Measurements from ENCODE around the gene NUP188.

NUP188 gene

GRCh38 chr9:129038109-129038852 is 90.8 kb downstream of the NUP188 start:
- Histone ChIP-seq H3K36me3 (replicated peaks) (peaks cover 20% of the 10 kb centered on the region), H3K27me3 (replicated peaks) (no peaks in the 10 kb centered on the region), H3K4me3 (ENCODE audit: low read depth, low read length) (peak overlapping the region; percentile 3), H3K27ac (no peak overlapping the region)
- no peak for DNase-seq
- no peak for TF ChIP-seq CTCF (IDR thresholded peaks at IDR 0.05; ENCODE audit: low read depth, low read length, missing control alignments)
- in situ Hi-C loops (cut with HindIII; ENCODE audit: low pct_ligation_motif_present, low sequenced_read_pairs): no loop called here

GRCh38 chr9:129040113-129040643 is 92.7 kb downstream of the NUP188 start:
- H3K27me3 ChIP-seq (replicated peaks): no peaks in the 10 kb centered on the region
- no peak overlapping the region for H3K27ac ChIP-seq
- in situ Hi-C loops (cut with HindIII; ENCODE audit: low pct_ligation_motif_present, low sequenced_read_pairs): no loop called here
- DNase-seq: no peak
- no peak overlapping the region for H3K4me3 ChIP-seq (ENCODE audit: low read depth, low read length)
- TF ChIP-seq CTCF (IDR thresholded peaks at IDR 0.05; ENCODE audit: low read depth, low read length, missing control alignments): no peak
- H3K36me3 ChIP-seq (replicated peaks): peaks cover 26% of the 10 kb centered on the region

- H3K27ac ChIP-seq: no peak overlapping the region
- no peak for DNase-seq
- no peak overlapping the region for H3K4me3 ChIP-seq (ENCODE audit: low read depth, low read length)
- in situ Hi-C loops (cut with HindIII; ENCODE audit: low pct_ligation_motif_present, low sequenced_read_pairs): no loop called here
- no peaks in the 10 kb centered on the region for H3K27me3 ChIP-seq (replicated peaks)
- TF ChIP-seq CTCF (IDR thresholded peaks at IDR 0.05; ENCODE audit: low read depth, low read length, missing control alignments): no peak
- H3K36me3 ChIP-seq (replicated peaks): peaks cover 29% of the 10 kb centered on the region
Measured at GRCh38 chr9:129042016-129042415, 94.5 kb downstream of the NUP188 start.

GRCh38 chr9:129052592-129052991 is 105.1 kb downstream of the NUP188 start:
- in situ Hi-C loops (cut with HindIII; ENCODE audit: low pct_ligation_motif_present, low sequenced_read_pairs): no loop called here
- TF ChIP-seq CTCF (IDR thresholded peaks at IDR 0.05; ENCODE audit: low read depth, low read length, missing control alignments): no peak
- Histone ChIP-seq H3K27me3 (replicated peaks) (no peaks in the 10 kb centered on the region), H3K4me3 (ENCODE audit: low read depth, low read length) (no peak overlapping the region), H3K36me3 (replicated peaks) (peaks cover 25% of the 10 kb centered on the region), H3K27ac (no peak overlapping the region)
- no peak for DNase-seq

- TF ChIP-seq CTCF (IDR thresholded peaks at IDR 0.05; ENCODE audit: low read depth, low read length, missing control alignments): no peak
- Histone ChIP-seq H3K27ac (no peak overlapping the region), H3K36me3 (replicated peaks) (peaks cover 24% of the 10 kb centered on the region), H3K27me3 (replicated peaks) (no peaks in the 10 kb centered on the region), H3K4me3 (ENCODE audit: low read depth, low read length) (no peak overlapping the region)
- DNase-seq: no peak
- in situ Hi-C loops (cut with HindIII; ENCODE audit: low pct_ligation_motif_present, low sequenced_read_pairs): no loop called here
Measured at GRCh38 chr9:129053020-129053419, 105.5 kb downstream of the NUP188 start.

Data from brain microvascular endothelial cell (primary cell).